ENCODE data around the gene MARVELD1. TPM values are rescaled to one million over a fixed set of nuclear protein-coding genes. Genes with fewer than 3 reads are reported as not detected.

MARVELD1 gene
- total RNA-seq, 2 experiments from 2014 or later: 0.13 TPM; not detected in 1

GRCh38 chr10:97764519-97764931 is 51.0 kb downstream of the MARVELD1 start:
- Histone ChIP-seq H3K9me2 (ENCODE audit: insufficient read depth, low read length) (no peaks in the 10 kb centered on the region), H2AFZ (ENCODE audit: low read length) (peak overlapping the region; percentile 30; the same call in 1 of the 2 replicates), H3K9me3 (ENCODE audit: low read length) (no peaks in the 10 kb centered on the region), H3K4me1 (ENCODE audit: insufficient read depth, low read length, poor library complexity, severe bottlenecking) (peaks cover 34% of the 10 kb centered on the region), H4K20me1 (ENCODE audit: insufficient read depth, low read length) (no peaks in the 10 kb centered on the region), H3K36me3 (ENCODE audit: insufficient read depth, low read length) (peaks cover 12% of the 10 kb centered on the region; the same call in 1 of the 2 replicates), H3K4me3 (ENCODE audit: low read depth, low read length, poor library complexity, severe bottlenecking) (no peak overlapping the region), H3K4me2 (ENCODE audit: low read length) (peak overlapping the region; percentile 38), H3K79me2 (ENCODE audit: insufficient read depth, low read depth, low read length) (no peaks in the 10 kb centered on the region), H3K27ac (ENCODE audit: low read depth, low read length, poor library complexity, severe bottlenecking) (peak overlapping the region; percentile 48)
- intact Hi-C loops (cut with micrococcal nuclease; ENCODE audit: unreplicated experiment): loop anchor here (1.0 kb wide), 1 partner anchor 105 kb away; no protein-coding TSS in a partner anchor
- ChIA-PET CTCF (ENCODE audit: unreplicated experiment) (no interaction called here), POLR2A (interaction anchor here (0.7 to 1.0 kb wide), 4 partner anchors 9 to 1167 kb away, joined by 3 to 5 read pairs (median 4); no protein-coding TSS in a partner anchor)
- TF ChIP-seq EZH2phosphoT487 (IDR thresholded peaks at IDR 0.05; ENCODE audit: borderline replicate concordance, low read depth, low read length): no peak
- TF ChIP-seq, protein P1, sequence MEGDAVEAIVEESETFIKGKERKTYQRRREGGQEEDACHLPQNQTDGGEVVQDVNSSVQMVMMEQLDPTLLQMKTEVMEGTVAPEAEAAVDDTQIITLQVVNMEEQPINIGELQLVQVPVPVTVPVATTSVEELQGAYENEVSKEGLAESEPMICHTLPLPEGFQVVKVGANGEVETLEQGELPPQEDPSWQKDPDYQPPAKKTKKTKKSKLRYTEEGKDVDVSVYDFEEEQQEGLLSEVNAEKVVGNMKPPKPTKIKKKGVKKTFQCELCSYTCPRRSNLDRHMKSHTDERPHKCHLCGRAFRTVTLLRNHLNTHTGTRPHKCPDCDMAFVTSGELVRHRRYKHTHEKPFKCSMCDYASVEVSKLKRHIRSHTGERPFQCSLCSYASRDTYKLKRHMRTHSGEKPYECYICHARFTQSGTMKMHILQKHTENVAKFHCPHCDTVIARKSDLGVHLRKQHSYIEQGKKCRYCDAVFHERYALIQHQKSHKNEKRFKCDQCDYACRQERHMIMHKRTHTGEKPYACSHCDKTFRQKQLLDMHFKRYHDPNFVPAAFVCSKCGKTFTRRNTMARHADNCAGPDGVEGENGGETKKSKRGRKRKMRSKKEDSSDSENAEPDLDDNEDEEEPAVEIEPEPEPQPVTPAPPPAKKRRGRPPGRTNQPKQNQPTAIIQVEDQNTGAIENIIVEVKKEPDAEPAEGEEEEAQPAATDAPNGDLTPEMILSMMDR (conservative IDR thresholded peaks at IDR 0.05; ENCODE audit: low read length): no peak
- peak; percentile 81 for DNase-seq (ENCODE audit: low spot score)
- no TSS peak for BruUV-seq (replicated peaks)

- Histone ChIP-seq H2AFZ (ENCODE audit: low read length) (no peak overlapping the region), H3K36me3 (ENCODE audit: insufficient read depth, low read length) (peaks cover 6% of the 10 kb centered on the region; the same call in 1 of the 2 replicates), H3K27ac (ENCODE audit: low read depth, low read length, poor library complexity, severe bottlenecking) (peak overlapping the region; percentile 48), H3K4me3 (ENCODE audit: low read depth, low read length, poor library complexity, severe bottlenecking) (peak overlapping the region; percentile 15), H3K9me3 (ENCODE audit: low read length) (no peaks in the 10 kb centered on the region), H3K9me2 (ENCODE audit: insufficient read depth, low read length) (no peaks in the 10 kb centered on the region), H3K79me2 (ENCODE audit: insufficient read depth, low read depth, low read length) (no peaks in the 10 kb centered on the region), H3K4me2 (ENCODE audit: low read length) (peak overlapping the region; percentile 38), H4K20me1 (ENCODE audit: insufficient read depth, low read length) (no peaks in the 10 kb centered on the region), H3K4me1 (ENCODE audit: insufficient read depth, low read length, poor library complexity, severe bottlenecking) (peaks cover 34% of the 10 kb centered on the region)
- POLR2A ChIA-PET: interaction anchor here (0.9 kb wide), 1 partner anchor 16 kb away, joined by 3 read pairs; no protein-coding TSS in a partner anchor
- intact Hi-C loops (cut with micrococcal nuclease; ENCODE audit: unreplicated experiment): no loop called here
- BruUV-seq (replicated peaks): no TSS peak
- CTCF ChIA-PET (ENCODE audit: unreplicated experiment): no interaction called here
- peak; percentile 48 for DNase-seq (ENCODE audit: low spot score)
- no peak for TF ChIP-seq EZH2phosphoT487 (IDR thresholded peaks at IDR 0.05; ENCODE audit: borderline replicate concordance, low read depth, low read length)
- TF ChIP-seq, protein P1 (conservative IDR thresholded peaks at IDR 0.05; ENCODE audit: low read length): no peak
These were observed 51.7 kb downstream of the MARVELD1 start for GRCh38 chr10:97765201-97765600.

GRCh38 chr10:97766106-97766810 is 52.7 kb downstream of the MARVELD1 start:
- no peak for DNase-seq (ENCODE audit: low spot score)
- TF ChIP-seq, protein P1 (conservative IDR thresholded peaks at IDR 0.05; ENCODE audit: low read length): no peak
- no peak for TF ChIP-seq EZH2phosphoT487 (IDR thresholded peaks at IDR 0.05; ENCODE audit: borderline replicate concordance, low read depth, low read length)
- H2AFZ ChIP-seq (ENCODE audit: low read length): no peak overlapping the region
- H3K9me3 ChIP-seq (ENCODE audit: low read length): no peaks in the 10 kb centered on the region
- H3K79me2 ChIP-seq (ENCODE audit: insufficient read depth, low read depth, low read length): no peaks in the 10 kb centered on the region
- H3K4me1 ChIP-seq (ENCODE audit: insufficient read depth, low read length, poor library complexity, severe bottlenecking): peaks cover 34% of the 10 kb centered on the region
- CTCF ChIA-PET (ENCODE audit: unreplicated experiment): interaction anchor here (0.5 kb wide), 1 partner anchor 83 kb away, joined by 5 read pairs; the partner anchor contains the start of gene GOLGA7B
- H3K9me2 ChIP-seq (ENCODE audit: insufficient read depth, low read length): no peaks in the 10 kb centered on the region
- no peak overlapping the region for H3K4me2 ChIP-seq (ENCODE audit: low read length)
- no peak overlapping the region for H3K27ac ChIP-seq (ENCODE audit: low read depth, low read length, poor library complexity, severe bottlenecking)
- H3K36me3 ChIP-seq (ENCODE audit: insufficient read depth, low read length): no peaks in the 10 kb centered on the region
- POLR2A ChIA-PET: no interaction called here
- no TSS peak for BruUV-seq (replicated peaks)
- H3K4me3 ChIP-seq (ENCODE audit: low read depth, low read length, poor library complexity, severe bottlenecking): no peak overlapping the region
- intact Hi-C loops (cut with micrococcal nuclease; ENCODE audit: unreplicated experiment): no loop called here
- no peaks in the 10 kb centered on the region for H4K20me1 ChIP-seq (ENCODE audit: insufficient read depth, low read length)
